ENCODE measurements around the gene CHCHD3.

DNA sequence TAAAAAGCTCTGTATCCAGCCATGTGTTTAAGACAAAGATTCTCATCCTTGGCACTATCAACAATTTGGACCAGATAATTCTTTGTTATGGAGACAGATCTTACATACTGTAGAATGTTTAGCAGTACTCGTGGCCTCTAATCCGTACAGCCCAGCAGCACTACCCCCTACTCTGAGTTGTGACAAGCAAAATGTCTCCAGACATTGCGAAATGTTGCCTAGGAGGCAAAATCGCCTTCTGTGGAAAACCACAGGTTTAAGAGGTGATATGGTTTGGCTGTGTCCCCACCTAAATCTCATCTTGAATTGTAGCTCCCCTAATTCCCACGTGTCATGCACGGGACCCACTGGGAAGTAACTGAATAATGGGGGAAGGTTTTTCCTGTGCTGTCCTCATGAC is 186.7 kb downstream of the CHCHD3 start:
- TF ChIP-seq, protein P1, sequence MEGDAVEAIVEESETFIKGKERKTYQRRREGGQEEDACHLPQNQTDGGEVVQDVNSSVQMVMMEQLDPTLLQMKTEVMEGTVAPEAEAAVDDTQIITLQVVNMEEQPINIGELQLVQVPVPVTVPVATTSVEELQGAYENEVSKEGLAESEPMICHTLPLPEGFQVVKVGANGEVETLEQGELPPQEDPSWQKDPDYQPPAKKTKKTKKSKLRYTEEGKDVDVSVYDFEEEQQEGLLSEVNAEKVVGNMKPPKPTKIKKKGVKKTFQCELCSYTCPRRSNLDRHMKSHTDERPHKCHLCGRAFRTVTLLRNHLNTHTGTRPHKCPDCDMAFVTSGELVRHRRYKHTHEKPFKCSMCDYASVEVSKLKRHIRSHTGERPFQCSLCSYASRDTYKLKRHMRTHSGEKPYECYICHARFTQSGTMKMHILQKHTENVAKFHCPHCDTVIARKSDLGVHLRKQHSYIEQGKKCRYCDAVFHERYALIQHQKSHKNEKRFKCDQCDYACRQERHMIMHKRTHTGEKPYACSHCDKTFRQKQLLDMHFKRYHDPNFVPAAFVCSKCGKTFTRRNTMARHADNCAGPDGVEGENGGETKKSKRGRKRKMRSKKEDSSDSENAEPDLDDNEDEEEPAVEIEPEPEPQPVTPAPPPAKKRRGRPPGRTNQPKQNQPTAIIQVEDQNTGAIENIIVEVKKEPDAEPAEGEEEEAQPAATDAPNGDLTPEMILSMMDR (optimal IDR thresholded peaks at IDR 0.05 in 1 of 3, IDR thresholded peaks at IDR 0.05 in 1 of 3, conservative IDR thresholded peaks at IDR 0.05 in 1 of 3; ENCODE audit: extremely low read depth in 1 of 3, insufficient read depth in 2 of 3, low read length in 3 of 3): no peak
- no peak for TF ChIP-seq EZH2 (IDR thresholded peaks at IDR 0.05; ENCODE audit: low read length)
